ENCODE results near the gene ETV6. TPM values are rescaled to one million over a fixed set of nuclear protein-coding genes. Genes with fewer than 3 reads are reported as not detected.

The ETV6 gene
- polyA plus RNA-seq, 5 donors, result 14.3 to 17.6 (median 15.4) TPM

DNA sequence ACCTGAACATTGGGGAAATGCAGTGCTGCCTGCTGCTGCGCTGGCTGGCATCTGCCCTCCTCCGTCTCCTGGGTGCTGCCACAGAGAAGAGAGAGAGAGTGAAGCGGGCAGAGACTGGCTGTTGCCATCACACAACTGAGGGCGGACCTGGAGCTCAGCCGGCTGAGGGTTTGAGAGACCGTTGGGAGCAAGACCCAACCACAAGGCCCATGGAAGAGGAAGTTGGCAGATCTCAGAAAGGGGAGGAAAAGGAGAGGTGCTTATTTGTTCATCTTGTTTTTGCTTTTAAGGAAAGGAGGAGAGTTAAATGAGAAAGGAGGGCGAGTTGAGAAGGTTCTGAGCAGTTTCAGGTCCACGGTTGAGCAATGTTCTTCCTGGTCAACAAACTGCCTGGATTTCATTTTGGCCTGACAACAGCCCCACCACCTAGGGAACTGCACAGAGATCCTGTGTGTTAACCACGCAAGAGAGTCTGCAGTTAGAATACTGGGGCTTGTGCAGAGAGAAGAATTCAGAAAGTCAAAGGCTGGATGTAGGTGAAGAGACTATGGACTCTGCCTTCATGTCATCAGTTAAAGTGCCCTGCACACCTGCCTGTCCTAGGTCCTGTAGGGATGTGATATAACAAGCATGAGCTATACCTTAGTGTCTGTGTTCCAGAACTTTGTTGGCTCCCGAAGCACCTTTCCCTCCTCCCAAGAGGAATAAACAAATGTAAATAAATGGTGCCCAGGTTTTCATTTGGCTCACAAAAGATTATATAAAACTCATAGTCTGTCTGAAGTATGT, 124.6 kb downstream of the ETV6 start:
- no peak for DNase-seq

DNA sequence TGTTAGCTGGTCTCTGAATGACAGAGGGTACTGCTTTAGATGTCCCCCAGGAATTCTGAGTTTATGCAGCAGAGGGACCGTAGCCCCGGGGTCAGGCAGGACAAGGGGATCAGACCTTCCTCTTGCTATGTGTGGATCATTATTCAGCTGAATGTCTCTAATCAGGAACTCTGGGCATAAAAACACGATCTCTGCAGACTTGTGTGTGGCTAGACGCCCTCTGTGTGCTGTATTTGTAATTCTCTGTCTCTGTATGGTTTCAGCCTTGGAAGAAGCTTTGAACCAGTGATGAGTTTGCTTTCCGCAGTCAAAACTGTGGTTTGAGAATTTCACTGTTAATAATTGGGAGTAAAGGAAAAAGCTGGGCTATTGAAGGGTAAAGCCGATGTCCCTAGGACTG, 125.3 kb downstream of the ETV6 start:
- no peak for DNase-seq

DNA sequence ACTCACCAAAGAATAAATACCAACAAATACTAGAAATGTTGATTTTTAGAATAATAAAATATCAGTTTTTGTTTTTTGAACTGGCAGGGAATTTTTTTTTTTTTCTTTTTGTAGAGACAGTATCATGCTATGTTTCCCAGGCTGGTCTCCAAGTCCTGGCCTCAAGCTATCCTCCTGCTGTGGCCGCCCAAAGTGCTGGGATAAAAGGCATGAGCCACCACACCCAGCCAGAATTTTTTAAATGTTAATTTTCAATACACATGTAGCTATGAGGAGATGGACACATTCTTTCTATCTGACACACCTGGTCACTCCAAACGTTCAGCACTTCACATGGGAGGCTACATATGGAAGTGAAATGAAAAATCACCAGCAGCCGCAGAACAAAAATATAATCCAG, 126.8 kb downstream of the ETV6 start:
- no peak for DNase-seq

DNA sequence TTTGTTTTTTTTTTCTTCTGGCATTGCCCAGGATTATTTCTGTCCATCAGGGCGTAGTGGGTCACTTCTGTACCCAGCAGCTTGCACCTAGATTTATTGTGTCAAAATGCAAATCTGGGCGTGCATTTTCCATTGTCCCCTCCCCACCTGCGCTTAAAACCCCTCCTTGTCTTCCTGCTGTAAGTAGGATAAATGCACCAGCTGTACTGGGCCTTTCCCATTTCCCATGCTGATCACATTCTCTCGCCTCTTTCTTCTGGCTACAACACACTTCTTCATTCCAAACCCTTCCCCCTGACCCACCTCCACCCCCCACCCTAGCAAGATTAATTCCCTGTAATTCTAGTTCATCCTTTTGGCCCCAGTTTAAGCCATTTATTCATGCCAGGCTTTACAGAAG, 128.0 kb downstream of the ETV6 start:
- DNase-seq, result no peak

DNA sequence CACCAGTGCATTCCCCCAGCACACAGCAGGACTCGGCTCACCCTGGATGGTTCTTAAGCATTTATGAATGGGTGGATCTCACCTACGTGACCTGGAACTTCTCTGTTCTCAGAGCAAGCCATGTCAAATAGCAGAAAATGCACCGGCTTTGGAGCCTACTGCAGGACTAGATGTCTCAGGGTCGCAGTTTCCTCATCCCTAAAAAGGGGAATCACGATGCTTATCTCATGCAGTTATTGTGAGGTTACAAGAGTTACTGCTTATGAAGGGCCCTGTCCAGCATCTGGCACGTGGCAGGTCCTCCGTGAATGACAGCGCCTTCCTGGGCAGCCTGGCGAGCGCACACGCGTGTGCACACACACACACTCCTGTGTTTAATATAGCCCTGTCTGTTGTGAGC, 128.5 kb downstream of the ETV6 start:
- no peak for DNase-seq

DNA sequence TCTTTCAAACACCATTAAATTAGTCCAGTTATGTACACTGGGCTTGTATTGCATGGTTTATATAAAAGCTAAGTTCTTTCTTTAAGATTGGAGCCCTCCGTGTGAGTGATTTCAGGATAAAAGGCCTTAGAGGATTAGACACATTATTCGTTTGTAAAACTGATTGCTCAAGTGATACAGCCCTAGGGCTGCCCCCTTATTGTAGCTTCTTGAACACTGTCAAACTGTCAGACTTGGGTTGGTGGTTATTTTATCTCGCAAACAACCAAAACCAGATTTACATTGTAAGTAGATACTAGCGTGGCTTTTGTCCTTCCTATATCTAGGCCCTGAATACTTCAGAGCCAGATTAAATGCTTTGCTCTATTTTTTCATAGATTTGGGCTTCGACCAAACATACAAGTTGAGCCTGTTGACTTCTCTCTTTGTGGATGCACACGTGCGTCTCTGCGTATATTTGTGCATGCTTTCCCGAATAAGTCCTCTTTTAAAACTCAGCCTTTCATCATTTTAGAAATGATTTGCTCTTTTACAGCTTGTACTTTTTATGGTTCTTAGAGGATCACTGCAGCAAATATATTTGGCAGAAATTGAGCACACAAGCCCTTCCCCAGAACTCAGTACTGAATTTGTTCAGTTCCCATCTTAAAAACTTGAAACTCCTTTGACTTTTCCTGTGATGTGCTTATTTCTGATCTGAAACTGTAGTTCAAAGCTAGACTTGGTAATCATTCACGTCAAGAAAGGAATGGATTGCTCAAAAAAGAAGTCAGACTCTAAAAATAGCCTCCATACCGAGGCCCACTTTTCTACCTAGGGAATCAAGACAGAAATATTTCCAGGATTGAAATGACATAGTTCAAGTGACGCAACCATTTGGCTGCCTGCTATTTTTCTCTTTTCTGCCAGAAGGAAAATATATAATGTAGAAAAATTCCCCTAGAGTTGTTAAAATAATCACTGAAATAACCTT, 129.5 kb downstream of the ETV6 start:
- DNase-seq, result no peak

DNA sequence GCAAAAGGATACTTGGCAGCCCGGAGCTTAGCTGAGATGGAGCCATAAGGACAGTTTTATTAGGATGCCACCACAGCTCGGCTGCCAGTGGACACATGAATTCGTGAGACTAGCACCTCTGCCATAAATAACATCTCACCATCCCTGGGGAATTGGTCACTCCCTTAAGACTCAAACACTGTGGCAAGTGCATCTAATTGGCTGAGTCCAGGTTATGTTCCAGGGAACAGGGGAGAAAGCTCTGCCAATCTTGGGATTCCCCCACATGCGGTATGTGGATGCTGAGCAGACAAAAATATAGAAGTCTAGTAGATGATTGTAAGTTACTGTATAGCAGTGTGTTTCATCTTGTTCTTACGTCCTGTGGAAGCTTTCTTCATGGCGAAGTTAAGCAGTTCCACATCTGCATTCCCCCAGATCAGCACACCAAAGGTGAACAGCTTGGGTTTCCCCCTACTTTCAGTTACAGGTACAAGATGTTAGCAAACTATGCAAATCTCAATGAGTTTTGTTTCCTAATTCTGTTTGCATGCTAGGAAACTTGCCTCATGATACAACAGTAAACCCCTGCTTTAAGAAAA, 131.1 kb downstream of the ETV6 start:
- no peak for DNase-seq

DNA sequence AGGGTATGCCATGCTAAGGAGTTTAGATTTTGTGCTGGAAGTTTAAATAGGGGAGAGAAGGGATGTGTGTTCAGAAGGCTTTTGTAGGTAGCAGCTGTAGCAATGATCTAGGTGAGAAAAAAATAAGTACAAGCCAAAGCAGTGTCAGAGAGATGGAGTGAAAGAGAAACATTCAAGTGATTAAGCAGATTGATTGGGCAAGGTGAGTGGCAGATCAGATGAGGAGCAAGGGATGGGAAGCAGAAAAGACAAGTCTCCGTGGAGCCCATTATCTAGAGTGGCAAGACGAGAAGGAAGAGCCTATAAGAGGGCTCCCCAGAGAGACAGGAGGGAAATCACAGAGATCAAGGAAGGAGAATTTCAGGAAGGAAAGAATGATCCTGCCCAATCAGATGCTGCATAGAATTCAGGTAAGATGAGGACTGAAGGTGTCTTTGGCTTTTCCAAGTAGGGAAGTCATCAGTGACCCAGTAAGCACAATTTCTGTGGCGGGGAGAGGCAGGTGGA, 133.5 kb downstream of the ETV6 start:
- no peak for DNase-seq

DNA sequence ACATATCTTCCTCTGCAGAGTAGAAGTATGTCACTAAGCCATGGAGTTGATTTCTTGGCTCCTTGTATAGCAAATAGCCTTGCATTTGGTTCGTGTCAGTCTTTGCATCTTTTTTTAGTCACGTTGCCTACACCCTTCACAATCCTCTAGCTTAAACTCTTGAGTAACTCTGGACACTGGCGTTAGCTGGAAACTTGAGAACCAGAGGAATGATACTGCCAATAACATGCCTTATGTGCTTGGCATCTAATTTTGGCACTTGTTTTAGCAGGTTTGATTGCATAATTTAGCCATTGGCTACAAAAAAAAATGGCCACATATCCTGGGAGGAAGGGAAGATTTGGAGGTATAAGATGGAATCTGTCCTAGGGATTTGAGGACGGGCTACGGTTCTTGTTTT, 136.2 kb downstream of the ETV6 start:
- no peak for DNase-seq

DNA sequence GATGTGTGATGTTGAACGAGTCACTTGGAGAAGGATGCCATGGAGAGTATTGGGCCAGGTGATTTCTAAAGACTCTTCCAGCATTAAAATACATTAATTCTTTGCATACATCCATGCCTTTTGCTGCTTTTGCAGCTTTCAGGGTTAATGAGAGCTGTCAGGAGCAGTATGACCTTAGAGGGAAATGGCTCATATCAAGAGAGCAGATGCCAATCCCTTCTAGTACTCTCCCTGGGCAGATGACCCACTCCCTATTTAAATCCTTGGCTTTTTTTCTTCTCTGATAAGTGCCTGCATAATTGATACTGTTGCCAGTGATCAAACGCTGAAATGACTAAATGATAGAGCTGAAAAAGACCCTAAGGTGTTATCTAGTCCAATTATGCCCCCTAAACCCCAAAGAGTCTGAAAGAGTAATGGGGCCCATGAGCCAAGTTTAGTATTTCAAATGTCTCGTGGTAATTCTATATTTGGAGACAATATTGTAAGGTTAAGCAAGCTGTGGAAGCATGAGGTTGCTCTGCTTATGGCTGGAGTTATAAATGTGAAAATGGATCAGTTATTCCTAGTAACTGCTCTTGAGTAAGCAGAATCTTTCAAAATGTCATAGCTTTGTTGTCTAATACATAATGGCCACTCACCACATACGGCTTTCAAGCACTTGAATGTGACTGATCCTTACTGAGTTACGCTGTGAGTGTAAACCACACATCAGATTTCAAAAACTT, 137.3 kb downstream of the ETV6 start:
- no peak for DNase-seq

DNA sequence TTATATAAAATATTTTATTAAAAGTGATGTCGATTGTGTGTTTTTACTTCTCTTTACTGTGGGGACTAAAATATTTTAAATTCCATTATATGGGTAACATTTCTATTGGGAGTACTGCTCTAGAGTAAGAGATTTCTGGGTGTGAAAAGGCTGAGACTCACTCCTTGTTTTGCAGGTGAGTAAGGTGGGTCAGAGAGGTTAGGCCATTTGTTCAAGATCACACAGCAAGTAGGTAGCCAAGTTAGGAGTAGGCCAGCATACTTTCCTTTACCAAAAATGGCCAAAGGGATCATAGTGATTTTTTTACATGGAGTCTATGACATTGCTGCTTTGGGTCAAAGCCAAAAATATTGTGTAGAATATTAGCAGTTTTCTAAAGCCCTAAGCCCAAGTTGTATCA, 138.0 kb downstream of the ETV6 start:
- no peak for DNase-seq

DNA sequence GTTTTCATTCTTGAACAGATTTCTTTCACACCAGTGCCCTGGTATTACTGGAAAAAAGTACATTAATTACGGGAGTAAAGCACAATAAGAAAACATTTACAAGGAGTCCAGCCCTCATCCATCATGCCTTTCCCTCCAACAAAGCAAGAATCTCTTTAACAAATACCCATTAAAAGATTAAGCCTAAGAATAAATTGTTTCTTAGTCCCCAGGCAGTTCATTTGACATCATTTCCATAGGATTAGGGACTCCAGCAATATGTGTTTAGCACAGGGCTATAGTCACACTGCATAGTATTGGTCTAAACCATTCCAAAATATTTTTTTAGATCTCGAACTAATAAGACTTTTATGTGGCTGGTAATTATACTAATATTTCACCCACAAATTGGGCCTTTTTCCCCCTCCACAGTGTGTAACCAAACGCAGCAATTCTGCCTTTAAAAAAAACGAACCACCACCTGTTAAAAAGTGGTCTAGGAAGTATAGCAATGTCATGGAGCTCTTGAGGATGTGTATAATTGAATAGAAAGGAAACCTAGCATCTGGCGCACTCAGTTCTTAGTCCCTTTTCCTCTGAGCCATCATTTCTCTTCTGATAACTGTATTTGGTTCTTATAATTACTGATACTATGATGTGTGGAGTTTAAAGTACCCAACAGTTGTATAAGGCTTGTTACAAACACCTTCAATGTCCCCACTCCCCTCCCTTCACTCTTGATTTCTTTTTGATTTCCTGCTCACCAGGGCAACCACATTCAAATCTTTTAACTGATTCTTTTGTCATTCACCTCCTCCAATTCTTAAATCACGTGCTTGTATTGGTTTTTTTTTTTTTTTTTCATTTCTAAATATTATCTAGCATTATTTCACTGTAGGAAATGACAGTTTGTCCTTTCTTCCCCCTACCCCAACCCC, 138.7 kb downstream of the ETV6 start:
- no peak for DNase-seq

DNA sequence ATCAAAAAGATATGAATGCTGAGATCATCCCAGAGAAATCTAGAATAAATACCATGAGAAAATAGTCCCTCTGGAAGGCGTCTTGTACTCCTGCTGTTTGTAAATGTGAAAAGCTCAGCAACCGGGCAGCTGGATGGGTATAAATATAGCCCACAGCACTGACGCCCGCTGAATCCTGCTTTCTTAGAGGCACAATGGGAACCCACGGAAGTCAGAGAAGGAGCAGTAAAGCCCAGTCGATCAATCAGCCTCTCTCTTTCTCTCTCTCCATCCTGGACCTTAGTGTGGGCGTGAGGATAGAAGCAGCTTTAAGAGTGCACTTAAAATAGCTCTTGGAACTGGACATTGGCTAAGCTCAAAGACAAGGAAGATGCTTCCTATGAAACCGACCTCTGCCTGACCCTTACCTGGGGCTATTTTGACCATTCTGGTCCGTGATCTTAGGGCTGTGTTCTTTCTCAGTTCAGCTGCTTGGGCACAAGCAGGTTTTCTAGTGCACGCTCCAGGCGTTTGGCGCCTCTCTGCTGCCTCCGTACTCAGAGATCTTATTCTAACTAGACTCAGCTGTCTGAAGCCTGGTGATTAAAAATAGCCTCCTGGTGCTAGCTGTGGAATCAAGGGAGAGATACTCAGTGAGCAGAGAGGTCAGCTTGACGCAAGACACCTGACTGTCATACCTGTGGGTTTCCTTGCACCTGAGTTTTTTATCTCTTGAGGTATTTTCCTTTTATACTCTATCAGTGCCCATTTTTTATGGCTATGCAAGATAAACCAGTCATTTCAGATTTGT, 144.6 kb downstream of the ETV6 start:
- no peak for DNase-seq

DNA sequence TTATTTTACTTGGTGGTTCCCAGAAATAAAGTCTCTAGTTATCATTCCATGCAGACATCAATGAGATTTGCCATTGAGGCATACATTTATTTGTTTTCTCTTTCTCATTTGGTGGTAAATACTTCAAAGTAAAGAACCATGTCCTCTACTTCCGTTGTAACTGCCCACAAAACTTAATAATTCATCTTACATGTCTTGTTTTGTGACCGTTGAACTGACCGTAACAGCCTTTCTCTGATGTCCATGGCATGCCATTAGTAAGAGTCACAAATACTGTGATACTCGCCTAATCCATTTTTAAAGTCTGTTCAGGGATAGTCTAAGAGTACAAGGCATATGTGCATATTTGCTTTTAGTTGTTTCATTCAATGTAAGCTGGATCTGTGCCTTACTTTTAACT, 145.3 kb downstream of the ETV6 start:
- no peak for DNase-seq

DNA sequence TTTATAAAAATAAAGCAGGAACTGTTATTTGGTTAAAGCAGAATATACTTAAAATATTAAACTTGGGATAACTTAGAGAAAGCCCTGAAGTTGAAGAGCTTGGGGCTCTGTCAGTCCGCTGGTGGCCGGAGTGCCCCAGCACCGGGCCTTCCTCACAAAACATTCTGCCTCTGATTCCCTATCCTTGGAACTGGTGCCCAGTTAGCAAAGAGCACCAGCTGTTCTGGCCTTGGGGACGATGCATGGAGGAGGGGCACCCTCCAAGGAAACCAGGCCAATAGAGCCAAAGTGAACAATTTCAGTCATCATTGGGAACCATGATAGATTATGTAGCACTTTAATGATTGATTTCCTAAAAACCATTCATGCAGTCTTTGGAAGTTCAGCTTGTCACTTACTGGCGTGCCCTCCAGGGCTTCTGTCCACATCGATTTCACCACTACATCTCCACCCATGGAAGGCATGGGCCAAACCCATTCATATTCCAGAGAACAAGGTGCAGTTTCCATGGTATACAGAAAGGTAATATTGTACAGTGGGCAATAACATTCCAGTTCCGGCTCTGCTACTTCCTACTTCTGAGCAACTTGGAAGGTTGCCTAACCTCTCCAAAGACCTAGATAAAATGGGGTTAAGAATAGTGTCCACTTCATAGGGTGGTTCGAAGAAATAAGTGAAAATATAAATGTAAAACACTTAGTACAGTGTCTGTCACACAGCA, 145.9 kb downstream of the ETV6 start:
- DNase-seq, result no peak

DNA sequence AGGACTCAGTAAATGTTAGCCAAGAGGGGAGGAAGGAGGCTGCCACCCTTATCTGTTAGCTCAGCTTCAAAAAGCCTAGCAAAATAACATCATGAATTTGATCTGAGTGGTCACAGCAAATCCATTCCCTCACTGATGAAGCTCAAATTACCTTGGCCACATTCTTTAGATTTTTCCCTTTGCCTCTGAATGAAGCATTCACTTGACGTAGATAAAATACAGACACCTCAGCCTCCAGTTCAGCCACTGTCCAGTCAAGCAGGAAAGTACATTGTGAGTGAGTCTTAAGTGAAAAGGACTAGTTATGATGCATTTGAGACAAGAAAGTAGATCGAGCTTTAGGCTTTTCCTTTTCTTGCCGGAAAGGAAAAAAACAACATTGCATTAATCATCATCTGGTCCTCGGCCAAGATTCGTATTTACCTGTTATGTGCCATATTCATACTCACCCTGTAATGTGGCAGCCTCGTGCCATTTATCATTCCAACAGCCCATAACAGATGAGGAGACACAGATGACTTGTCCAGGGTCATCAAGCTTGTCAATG, 146.5 kb downstream of the ETV6 start:
- DNase-seq, result no peak

DNA sequence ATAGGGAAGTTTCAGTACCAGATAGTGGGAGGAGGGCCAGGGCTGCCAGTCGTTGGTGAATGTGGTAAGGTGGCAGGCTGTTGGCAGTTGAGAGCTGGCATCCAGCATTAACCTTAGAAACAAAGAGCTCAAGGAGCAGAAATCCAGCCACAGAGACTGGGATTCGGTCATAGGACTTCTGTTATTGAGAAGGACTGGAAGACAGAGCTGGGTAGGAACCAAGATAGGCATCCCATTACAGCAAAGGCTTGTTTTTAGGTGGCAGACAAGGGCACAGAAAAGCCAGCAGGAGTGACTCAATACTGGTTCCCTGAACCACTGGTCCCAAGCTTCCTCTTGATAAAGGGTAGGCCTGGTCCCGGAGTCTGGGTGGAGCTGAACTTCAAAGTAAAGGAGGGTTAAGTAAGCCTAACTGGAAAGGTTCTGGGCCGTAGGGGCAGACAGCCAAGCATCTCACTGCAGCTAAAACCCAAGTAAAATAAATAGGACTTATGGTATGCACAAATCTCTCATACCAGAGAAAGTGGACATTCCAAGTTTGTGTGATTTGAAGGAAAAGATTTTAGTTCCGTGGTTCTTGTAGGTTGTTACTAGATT, 147.9 kb downstream of the ETV6 start:
- DNase-seq, result no peak

DNA sequence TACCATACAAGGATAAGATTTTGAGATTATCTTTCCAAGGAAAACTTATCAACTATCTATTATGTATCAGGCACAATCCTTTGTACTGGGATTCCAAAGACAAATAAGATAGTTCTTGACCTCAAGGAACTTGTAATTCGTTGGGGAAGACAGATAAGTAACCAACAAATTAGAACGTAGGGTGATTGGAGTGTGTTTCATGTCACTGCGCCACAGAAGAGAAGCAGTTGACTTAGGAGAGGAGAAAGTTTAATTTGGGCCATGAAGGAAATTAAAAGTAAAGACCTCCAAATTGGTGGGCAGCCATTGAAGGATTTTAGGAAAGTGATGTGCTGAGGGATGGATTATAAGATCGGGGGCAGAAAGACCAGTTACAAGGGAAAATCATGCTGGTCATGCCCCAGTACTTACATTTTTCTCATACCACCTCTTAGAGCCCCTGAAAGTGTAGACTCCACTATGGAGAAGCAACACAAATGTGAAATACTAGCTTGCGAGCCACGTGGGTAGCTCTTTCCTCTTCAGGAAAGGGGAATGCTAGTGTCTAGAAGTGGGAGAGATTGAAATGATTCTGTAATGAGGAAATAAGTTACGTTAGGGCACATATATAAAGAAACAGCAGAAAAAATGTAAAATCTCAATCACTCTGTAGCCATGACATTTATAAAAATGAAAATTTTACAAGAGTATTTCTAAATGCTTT, 148.7 kb downstream of the ETV6 start:
- no peak for DNase-seq
